HG03354 (cell line): ENCODE measurements around the gene RNF2.
"Not testable (repeated sequence)": the region's sequence is repeated elsewhere in the genome, so short reads cannot be mapped to it uniquely, and the experiment has no call there.

Source experiments
- ATAC-seq: cut with Tn5 transposase; IDR thresholded peaks from one replicate; pipeline ENCODE4 v1.9.1; 2021; ENCODE audit warnings: mild to moderate bottlenecking; ENCODE audit not compliant: unreplicated experiment, poor library complexity, severe bottlenecking

Gene RNF2

GRCh38 chr1:185044981-185045813, at the start of gene RNF2:
Gene RNF2 (plus strand): TSS chr1:185045558. CDS start chr1:185087554, 41,996 bp downstream.
- ATAC-seq: peak; percentile 85

GRCh38 chr1:184999974-185000373, 45.4 kb upstream of the RNF2 start:
- not testable (repeated sequence) for ATAC-seq

- ATAC-seq: not testable (repeated sequence)
Measured at GRCh38 chr1:185001312-185001880, 44.0 kb upstream of the RNF2 start.

- no peak for ATAC-seq
Measured at GRCh38 chr1:185008838-185009237, 36.5 kb upstream of the RNF2 start.

GRCh38 chr1:185010361-185010760, 35.0 kb upstream of the RNF2 start:
- ATAC-seq: no peak

- ATAC-seq: no peak
Measured at GRCh38 chr1:185014941-185015340, 30.4 kb upstream of the RNF2 start.

GRCh38 chr1:185015631-185016030, 29.7 kb upstream of the RNF2 start:
- ATAC-seq: no peak

- ATAC-seq: no peak
Measured at GRCh38 chr1:185016880-185017279, 28.5 kb upstream of the RNF2 start.

GRCh38 chr1:185017338-185017737, 28.0 kb upstream of the RNF2 start:
- no peak for ATAC-seq

- no peak for ATAC-seq
Measured at GRCh38 chr1:185017966-185018365, 27.4 kb upstream of the RNF2 start.

- no peak for ATAC-seq
Measured at GRCh38 chr1:185027252-185027882, 18.0 kb upstream of the RNF2 start.

- ATAC-seq: no peak
Measured at GRCh38 chr1:185033686-185034085, 11.7 kb upstream of the RNF2 start.

- ATAC-seq: no peak
Measured at GRCh38 chr1:185035258-185035657, 10.1 kb upstream of the RNF2 start.

- no peak for ATAC-seq
Measured at GRCh38 chr1:185038813-185039376, 6.5 kb upstream of the RNF2 start.

- no peak for ATAC-seq
Measured at GRCh38 chr1:185039726-185040407, 5.5 kb upstream of the RNF2 start.

GRCh38 chr1:185040408-185040735, 5.0 kb upstream of the RNF2 start:
- ATAC-seq: no peak

- ATAC-seq: no peak
Measured at GRCh38 chr1:185041742-185042141, 3.6 kb upstream of the RNF2 start.

GRCh38 chr1:185042737-185043136, 2.6 kb upstream of the RNF2 start:
- ATAC-seq: no peak

GRCh38 chr1:185044387-185044786, 971 bp upstream of the RNF2 start:
- ATAC-seq: no peak

GRCh38 chr1:185045814-185046492, 595 bp downstream of the RNF2 start:
- ATAC-seq: peak; percentile 41
